Activated naive CD8-positive, alpha-beta T cell (primary cell): ENCODE results near the gene KRT7.
A peak's percentile ranks its signal among the peaks of the same experiment; 100 is the strongest.

ENCODE experiments used
- H3K27ac Mint-ChIP-seq: one replicate; pipeline ENCODE4 v1.8.0; 2021; ENCODE audit warnings: mixed read lengths
- H3K27me3 Mint-ChIP-seq: one replicate; pipeline ENCODE4 v1.8.0; 2021; ENCODE audit warnings: mixed read lengths
- H3K36me3 Mint-ChIP-seq: one replicate; pipeline ENCODE4 v1.8.0; 2021; ENCODE audit warnings: mixed read lengths
- H3K4me1 Mint-ChIP-seq: one replicate; pipeline ENCODE4 v1.8.0; 2021; ENCODE audit warnings: low read depth, mixed read lengths
- H3K4me3 Mint-ChIP-seq: one replicate; pipeline ENCODE4 v1.8.0; 2021; ENCODE audit warnings: mild to moderate bottlenecking, mixed read lengths
- H3K9me3 Mint-ChIP-seq: one replicate; pipeline ENCODE4 v1.8.0; 2021; ENCODE audit warnings: low read depth, mixed read lengths

The KRT7 gene

GRCh38 chr12:52193991-52194390 lies 39.1 kb upstream of the KRT7 start:
- Mint-ChIP-seq H3K9me3 (no peaks in the 10 kb centered on the region), H3K4me1 (no peaks in the 10 kb centered on the region), H3K27me3 (peaks cover 1% of the 10 kb centered on the region), H3K4me3 (no peak overlapping the region), H3K36me3 (no peaks in the 10 kb centered on the region), H3K27ac (no peak overlapping the region)

- peaks cover 1% of the 10 kb centered on the region for H3K27me3 Mint-ChIP-seq
- no peaks in the 10 kb centered on the region for H3K4me1 Mint-ChIP-seq
- H3K4me3 Mint-ChIP-seq = no peak overlapping the region
- no peaks in the 10 kb centered on the region for H3K9me3 Mint-ChIP-seq
- no peak overlapping the region for H3K27ac Mint-ChIP-seq
- no peaks in the 10 kb centered on the region for H3K36me3 Mint-ChIP-seq
These were observed 37.8 kb upstream of the KRT7 start for GRCh38 chr12:52195065-52195730.

- H3K27ac Mint-ChIP-seq = no peak overlapping the region
These were observed 35.4 kb upstream of the KRT7 start for GRCh38 chr12:52197371-52198231.

GRCh38 chr12:52198454-52199215 lies 34.4 kb upstream of the KRT7 start:
- no peak overlapping the region for H3K27ac Mint-ChIP-seq
- H3K4me3 Mint-ChIP-seq = no peak overlapping the region
- peaks cover 5% of the 10 kb centered on the region for H3K4me1 Mint-ChIP-seq

More at GRCh38 chr12:52197371-52198231, 35.4 kb upstream of the KRT7 start:
- Mint-ChIP-seq H3K4me3 (no peak overlapping the region), H3K4me1 (no peaks in the 10 kb centered on the region), H3K36me3 (no peaks in the 10 kb centered on the region), H3K9me3 (no peaks in the 10 kb centered on the region), H3K27me3 (peaks cover 4% of the 10 kb centered on the region)

GRCh38 chr12:52199294-52199919 lies 33.6 kb upstream of the KRT7 start:
- Mint-ChIP-seq H3K4me1 (peaks cover 5% of the 10 kb centered on the region), H3K27ac (no peak overlapping the region), H3K27me3 (peaks cover 7% of the 10 kb centered on the region), H3K9me3 (no peaks in the 10 kb centered on the region), H3K4me3 (no peak overlapping the region), H3K36me3 (no peaks in the 10 kb centered on the region)

More at GRCh38 chr12:52198454-52199215, 34.4 kb upstream of the KRT7 start:
- peaks cover 7% of the 10 kb centered on the region for H3K27me3 Mint-ChIP-seq
- no peaks in the 10 kb centered on the region for H3K9me3 Mint-ChIP-seq
- H3K36me3 Mint-ChIP-seq = no peaks in the 10 kb centered on the region

- no peak overlapping the region for H3K4me3 Mint-ChIP-seq
- H3K27ac Mint-ChIP-seq = no peak overlapping the region
- peaks cover 6% of the 10 kb centered on the region for H3K27me3 Mint-ChIP-seq
- peaks cover 5% of the 10 kb centered on the region for H3K4me1 Mint-ChIP-seq
- no peaks in the 10 kb centered on the region for H3K9me3 Mint-ChIP-seq
- H3K36me3 Mint-ChIP-seq = no peaks in the 10 kb centered on the region
These were observed 32.8 kb upstream of the KRT7 start for GRCh38 chr12:52200086-52200780.

- H3K4me1 Mint-ChIP-seq = peaks cover 5% of the 10 kb centered on the region
- no peak overlapping the region for H3K27ac Mint-ChIP-seq
- no peaks in the 10 kb centered on the region for H3K36me3 Mint-ChIP-seq
- no peaks in the 10 kb centered on the region for H3K9me3 Mint-ChIP-seq
- H3K27me3 Mint-ChIP-seq = peaks cover 6% of the 10 kb centered on the region
- no peak overlapping the region for H3K4me3 Mint-ChIP-seq
These were observed 32.1 kb upstream of the KRT7 start for GRCh38 chr12:52200781-52201450.

GRCh38 chr12:52201451-52201839 lies 31.6 kb upstream of the KRT7 start:
- Mint-ChIP-seq H3K9me3 (no peaks in the 10 kb centered on the region), H3K36me3 (no peaks in the 10 kb centered on the region), H3K4me3 (no peak overlapping the region), H3K27ac (no peak overlapping the region), H3K4me1 (peaks cover 5% of the 10 kb centered on the region), H3K27me3 (peaks cover 6% of the 10 kb centered on the region)

GRCh38 chr12:52202361-52203078 lies 30.5 kb upstream of the KRT7 start:
- H3K36me3 Mint-ChIP-seq = no peaks in the 10 kb centered on the region
- H3K9me3 Mint-ChIP-seq = no peaks in the 10 kb centered on the region
- H3K4me3 Mint-ChIP-seq = no peak overlapping the region
- peaks cover 5% of the 10 kb centered on the region for H3K4me1 Mint-ChIP-seq
- H3K27me3 Mint-ChIP-seq = peaks cover 6% of the 10 kb centered on the region
- peak overlapping the region; percentile 18 for H3K27ac Mint-ChIP-seq

- Mint-ChIP-seq H3K9me3 (no peaks in the 10 kb centered on the region), H3K36me3 (no peaks in the 10 kb centered on the region), H3K27ac (peak overlapping the region; percentile 18), H3K4me1 (peaks cover 5% of the 10 kb centered on the region), H3K4me3 (no peak overlapping the region), H3K27me3 (peaks cover 6% of the 10 kb centered on the region)
These were observed 29.7 kb upstream of the KRT7 start for GRCh38 chr12:52203079-52203921.

- Mint-ChIP-seq H3K27ac (no peak overlapping the region), H3K4me1 (peaks cover 5% of the 10 kb centered on the region), H3K4me3 (no peak overlapping the region), H3K36me3 (no peaks in the 10 kb centered on the region), H3K27me3 (peaks cover 6% of the 10 kb centered on the region), H3K9me3 (no peaks in the 10 kb centered on the region)
These were observed 28.7 kb upstream of the KRT7 start for GRCh38 chr12:52204095-52204930.

- peaks cover 9% of the 10 kb centered on the region for H3K27me3 Mint-ChIP-seq
- H3K36me3 Mint-ChIP-seq = no peaks in the 10 kb centered on the region
- H3K27ac Mint-ChIP-seq = no peak overlapping the region
- no peak overlapping the region for H3K4me3 Mint-ChIP-seq
- peaks cover 5% of the 10 kb centered on the region for H3K4me1 Mint-ChIP-seq
- H3K9me3 Mint-ChIP-seq = no peaks in the 10 kb centered on the region
These were observed 28.0 kb upstream of the KRT7 start for GRCh38 chr12:52204931-52205505.
